D721Med (cell line): ENCODE data around the gene CENPX.

Experiments used
- DNase-seq: peaks from one replicate; pipeline ENCODE4 v3.0.0; 2011; ENCODE audit warnings: low spot score; ENCODE audit not compliant: insufficient read length
- FAIRE-seq: peaks from 2 replicates; lab custom pipeline; 2011; peaks lifted over from hg19 to GRCh38; lab: Jason Lieb, UNC
- TF ChIP-seq, protein P1 (sequence below): IDR thresholded peaks from 2 replicates; pipeline ENCODE4 v1.5.1; 2012; ENCODE audit warnings: mild to moderate bottlenecking, control low read depth; ENCODE audit not compliant: insufficient read depth; ENCODE audit errors: missing control alignments

Gene CENPX

DNA sequence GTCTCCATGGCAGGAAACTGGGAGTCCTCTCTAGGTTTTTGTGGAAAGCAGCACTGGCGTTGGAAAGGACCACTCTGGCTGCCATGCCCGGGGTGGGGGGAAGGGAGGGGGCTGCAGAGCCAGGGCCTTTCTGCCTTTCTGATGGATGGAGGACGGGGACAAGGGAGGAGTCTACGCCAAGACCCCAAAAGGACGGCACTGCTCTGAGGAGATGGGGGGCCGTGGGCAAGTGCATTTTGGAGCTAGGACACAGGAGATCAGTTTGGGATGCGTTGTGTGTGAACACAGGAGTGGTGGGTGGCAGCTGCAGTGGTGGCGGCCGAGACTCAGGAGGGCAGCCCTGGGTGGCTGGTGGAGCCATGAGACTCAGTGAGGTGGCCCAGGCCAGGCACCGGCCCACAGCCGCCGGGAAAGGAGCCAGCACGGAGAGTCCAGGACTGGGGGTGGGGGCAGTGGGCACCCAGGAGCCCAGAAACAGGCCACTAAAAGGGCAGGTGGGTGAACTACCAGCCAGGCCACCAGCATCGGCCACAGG, 2.0 kb downstream of the CENPX start:
- DNase-seq (no peak), FAIRE-seq (no peak)
- TF ChIP-seq, protein P1, sequence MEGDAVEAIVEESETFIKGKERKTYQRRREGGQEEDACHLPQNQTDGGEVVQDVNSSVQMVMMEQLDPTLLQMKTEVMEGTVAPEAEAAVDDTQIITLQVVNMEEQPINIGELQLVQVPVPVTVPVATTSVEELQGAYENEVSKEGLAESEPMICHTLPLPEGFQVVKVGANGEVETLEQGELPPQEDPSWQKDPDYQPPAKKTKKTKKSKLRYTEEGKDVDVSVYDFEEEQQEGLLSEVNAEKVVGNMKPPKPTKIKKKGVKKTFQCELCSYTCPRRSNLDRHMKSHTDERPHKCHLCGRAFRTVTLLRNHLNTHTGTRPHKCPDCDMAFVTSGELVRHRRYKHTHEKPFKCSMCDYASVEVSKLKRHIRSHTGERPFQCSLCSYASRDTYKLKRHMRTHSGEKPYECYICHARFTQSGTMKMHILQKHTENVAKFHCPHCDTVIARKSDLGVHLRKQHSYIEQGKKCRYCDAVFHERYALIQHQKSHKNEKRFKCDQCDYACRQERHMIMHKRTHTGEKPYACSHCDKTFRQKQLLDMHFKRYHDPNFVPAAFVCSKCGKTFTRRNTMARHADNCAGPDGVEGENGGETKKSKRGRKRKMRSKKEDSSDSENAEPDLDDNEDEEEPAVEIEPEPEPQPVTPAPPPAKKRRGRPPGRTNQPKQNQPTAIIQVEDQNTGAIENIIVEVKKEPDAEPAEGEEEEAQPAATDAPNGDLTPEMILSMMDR = no peak

DNA sequence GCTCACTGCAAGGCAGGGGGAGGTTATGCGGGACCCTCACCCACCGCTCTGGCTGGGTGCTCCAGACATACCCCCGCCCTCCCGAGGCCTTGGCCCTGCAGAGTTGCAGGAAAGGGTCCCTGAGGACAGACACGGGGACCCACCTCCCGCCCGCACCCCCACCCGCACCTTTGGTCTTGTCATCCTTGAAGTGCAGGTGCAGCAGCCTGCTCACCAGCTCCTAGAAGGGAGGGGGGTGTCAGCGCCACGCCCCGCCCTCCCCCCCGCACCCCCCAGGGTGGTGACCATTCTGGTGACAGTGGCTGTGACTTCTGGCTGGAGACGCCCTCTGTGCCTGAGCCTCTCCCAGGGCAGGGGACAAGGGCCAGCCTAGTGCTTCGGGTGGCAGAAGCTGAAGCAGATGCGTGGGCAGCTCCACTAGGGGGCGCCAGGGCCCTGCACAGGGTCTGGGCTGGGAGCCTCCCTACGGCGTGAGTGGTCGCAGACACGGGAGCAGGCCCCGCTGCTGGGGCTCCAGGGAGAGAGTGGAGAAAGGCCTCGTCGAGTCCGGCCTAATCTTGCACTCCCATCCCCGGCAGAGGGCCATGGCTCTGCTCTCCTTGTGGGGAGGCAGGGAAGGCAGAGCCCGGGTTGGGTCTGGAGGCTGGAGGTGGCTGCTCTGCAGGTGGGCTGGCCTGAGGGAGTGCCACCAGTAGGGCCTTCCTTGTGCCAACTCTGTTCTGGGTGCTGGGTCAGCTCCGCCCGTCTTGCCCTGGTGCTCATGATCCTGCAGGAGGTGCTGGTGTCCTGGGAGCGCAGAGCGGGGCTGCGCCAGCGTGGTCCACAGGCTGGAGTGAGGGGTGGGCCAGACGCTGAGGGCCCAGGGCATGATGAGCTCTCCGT, 2.7 kb downstream of the CENPX start:
- DNase-seq (peak; percentile 87), FAIRE-seq (no peak)
- TF ChIP-seq, protein P1 = peak; percentile 82

DNA sequence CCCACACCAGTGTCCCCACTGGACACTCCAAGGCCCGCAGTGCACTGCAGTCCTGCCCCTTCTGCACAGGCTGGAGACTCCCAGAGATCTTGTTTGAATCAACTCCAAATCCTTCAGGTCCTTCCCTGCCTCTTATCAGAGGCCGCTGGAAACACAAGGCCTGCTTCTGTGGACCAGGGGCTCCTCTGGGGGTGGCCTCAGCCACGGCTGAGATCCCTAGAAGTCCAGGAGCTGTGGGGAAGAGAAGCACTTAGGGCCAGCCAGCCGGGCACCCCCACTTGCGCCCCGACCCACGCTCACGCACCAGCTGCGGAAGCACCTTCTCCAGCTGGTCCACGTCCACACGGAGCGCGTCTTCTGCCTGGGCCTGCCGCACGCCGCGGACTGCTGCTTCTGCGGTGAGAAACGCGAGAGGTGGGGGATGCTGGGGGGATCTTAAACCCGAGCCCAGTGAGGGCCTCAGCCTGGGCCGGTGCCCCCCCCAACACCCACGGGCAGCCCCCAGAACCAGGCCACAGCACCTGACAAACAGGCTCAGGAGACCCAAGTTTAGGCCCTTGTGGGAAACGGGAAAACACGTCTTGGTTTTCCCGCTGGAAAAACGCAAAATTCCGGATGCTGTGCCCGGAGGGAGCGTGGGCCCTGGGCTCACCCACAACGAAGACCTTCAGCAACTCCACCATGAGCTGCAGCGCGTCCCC, 3.5 kb downstream of the CENPX start:
- FAIRE-seq (no peak), DNase-seq (no peak)
- TF ChIP-seq, protein P1 = no peak

DNA sequence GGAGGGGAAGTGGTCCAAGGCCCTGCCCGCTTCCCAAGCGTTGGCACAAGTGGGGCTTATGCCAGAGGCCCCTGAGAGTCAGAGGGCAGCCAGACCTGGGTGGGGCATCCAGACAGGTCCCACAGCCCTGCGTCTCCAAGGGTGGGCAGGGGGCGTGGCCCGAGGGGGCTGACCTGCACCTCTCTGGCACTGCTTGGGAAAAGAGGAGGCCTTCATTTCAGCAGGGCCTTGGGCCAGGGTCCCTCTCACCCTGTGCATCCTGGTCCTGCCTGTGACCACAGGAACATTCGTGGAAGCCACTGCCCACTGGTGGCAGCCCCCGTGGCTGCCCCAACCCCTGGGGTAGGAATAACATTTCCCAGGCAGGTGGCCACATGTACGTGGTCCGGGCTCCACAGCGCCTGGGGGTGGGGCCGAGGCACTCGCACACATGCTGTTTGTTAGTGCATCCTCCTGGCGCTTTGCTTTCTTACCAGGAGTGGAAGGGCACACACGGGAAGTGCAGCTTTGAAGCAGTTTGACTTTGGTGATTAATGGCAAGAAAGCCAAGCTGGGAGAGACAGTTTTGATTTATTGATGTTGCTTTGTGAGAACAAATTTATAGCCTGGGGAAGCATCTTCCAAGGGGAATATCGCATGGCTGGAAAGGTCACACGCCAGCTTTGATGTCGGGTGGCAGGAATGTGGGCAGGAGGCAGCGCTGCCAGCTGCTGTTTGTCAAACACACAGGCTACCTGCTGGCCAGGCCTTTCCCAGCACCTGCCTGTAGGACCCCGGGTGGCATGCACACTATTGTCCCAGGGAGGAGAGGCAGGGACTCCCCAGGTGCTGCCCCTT, 4.3 kb downstream of the CENPX start:
- no peak for DNase-seq
- no peak for FAIRE-seq
- TF ChIP-seq, protein P1 = no peak

DNA sequence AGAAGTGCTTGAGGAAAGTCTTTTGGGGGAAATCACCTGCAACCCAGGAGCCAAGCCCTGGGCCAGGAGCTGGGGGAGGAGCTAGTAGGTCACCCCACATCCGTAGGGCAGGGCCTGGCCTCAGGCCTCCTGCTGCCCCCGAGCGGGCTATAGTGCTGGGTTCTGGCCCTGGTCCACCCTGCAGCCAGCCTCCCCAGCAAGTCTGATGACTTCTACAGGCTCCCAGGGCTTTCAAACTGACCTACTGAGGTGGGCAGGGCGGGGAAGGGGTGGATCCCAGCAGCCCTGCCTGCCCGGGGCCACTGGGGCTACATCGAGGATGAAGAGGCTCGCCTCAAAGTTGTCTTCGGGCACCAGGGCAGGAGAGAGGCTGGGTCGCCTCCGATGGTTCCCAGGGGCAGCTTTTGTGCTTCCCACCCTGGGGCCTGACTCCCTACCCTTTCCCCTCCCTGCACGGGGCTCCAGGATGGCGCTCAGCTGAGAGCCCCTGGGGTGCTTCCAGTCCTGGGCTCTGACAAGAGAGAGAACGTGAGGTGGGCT, 5.0 kb downstream of the CENPX start:
- TF ChIP-seq, protein P1 = no peak
- FAIRE-seq (no peak), DNase-seq (no peak)

DNA sequence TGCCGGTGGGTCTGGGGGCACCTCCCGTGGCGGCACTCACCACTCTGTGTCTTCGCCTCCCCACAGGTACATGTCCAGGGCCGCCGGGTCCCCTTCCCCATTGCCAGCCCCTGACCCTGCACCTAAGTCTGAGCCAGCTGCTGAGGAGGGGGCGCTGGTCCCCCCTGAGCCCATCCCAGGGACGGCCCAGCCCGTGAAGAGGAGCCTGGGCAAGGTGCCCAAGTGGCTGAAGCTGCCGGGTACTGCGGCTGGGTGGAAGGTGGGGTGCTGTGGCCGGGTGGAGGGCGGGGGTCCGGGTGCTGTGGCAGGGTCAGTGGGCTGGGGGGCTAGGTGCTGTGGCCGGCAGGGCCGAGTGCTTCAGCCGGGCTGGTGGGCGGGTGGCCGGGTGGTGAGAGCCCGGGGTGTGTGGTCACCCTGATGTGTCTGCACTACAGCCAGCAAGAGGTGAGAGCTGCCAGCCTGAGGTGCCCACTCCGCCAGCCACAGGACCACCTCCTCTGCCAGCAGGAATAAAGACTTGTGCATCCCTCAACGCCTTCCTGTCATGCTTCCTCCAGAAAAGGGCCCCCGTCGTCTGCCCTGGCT, 5.7 kb downstream of the CENPX start:
- TF ChIP-seq, protein P1 = no peak
- DNase-seq (no peak), FAIRE-seq (no peak)
